ENCODE data around the gene PDZRN3.

- TF ChIP-seq CTCF (conservative IDR thresholded peaks at IDR 0.05; ENCODE audit: low read depth, low read length) (no peak), EZH2 (IDR thresholded peaks at IDR 0.05; ENCODE audit: borderline replicate concordance, low read depth, low read length, poor library complexity, severe bottlenecking) (no peak)
Observed at GRCh38 chr3:73667889-73668288, 43.1 kb upstream of the PDZRN3 start.

Data from A673 (cell line).